NCI-H1092 treated with DMSO at 0.1 percent for 48 hours (cell line): ENCODE measurements around the gene SND1.

Source experiments
- DNase-seq: peaks from one replicate; lab custom pipeline; 2025; lab: John Stamatoyannopoulos, UW

SND1 gene

GRCh38 chr7:127651556-127652332, at the start of gene SND1:
SND1 (plus strand) TSS chr7:127652194; CDS start chr7:127652374, 180 bp downstream.
- DNase-seq = peak; percentile 100

GRCh38 chr7:127608446-127608845, 43.5 kb upstream of the SND1 start:
- DNase-seq = no peak

- no peak for DNase-seq
Observed at GRCh38 chr7:127609297-127609696, 42.7 kb upstream of the SND1 start.

GRCh38 chr7:127612263-127612662, 39.7 kb upstream of the SND1 start:
- no peak for DNase-seq

- no peak for DNase-seq
Observed at GRCh38 chr7:127616724-127617123, 35.3 kb upstream of the SND1 start.

- DNase-seq = no peak
Observed at GRCh38 chr7:127618042-127618441, 34.0 kb upstream of the SND1 start, which contains the start of gene PAX4. PAX4 (minus strand) TSS chr7:127618142; CDS start chr7:127615928, 2,214 bp downstream.

GRCh38 chr7:127618775-127619174, 33.2 kb upstream of the SND1 start:
- DNase-seq = no peak

- peak; percentile 10 for DNase-seq
Observed at GRCh38 chr7:127619681-127620405, 32.2 kb upstream of the SND1 start.

- DNase-seq = no peak
Observed at GRCh38 chr7:127620406-127621233, 31.4 kb upstream of the SND1 start.

- DNase-seq = no peak
Observed at GRCh38 chr7:127625331-127625730, 26.7 kb upstream of the SND1 start.

- no peak for DNase-seq
Observed at GRCh38 chr7:127628445-127628844, 23.5 kb upstream of the SND1 start.

- DNase-seq = peak; percentile 26
Observed at GRCh38 chr7:127629268-127629854, 22.6 kb upstream of the SND1 start.

GRCh38 chr7:127632276-127632910, 19.6 kb upstream of the SND1 start:
- no peak for DNase-seq

GRCh38 chr7:127635659-127636285, 16.2 kb upstream of the SND1 start:
- no peak for DNase-seq

GRCh38 chr7:127638197-127638596, 13.8 kb upstream of the SND1 start:
- no peak for DNase-seq

GRCh38 chr7:127644484-127644883, 7.5 kb upstream of the SND1 start:
- no peak for DNase-seq

GRCh38 chr7:127647636-127648035, 4.4 kb upstream of the SND1 start:
- DNase-seq = no peak

GRCh38 chr7:127648986-127649385, 3.0 kb upstream of the SND1 start:
- no peak for DNase-seq

GRCh38 chr7:127650847-127651555, 993 bp upstream of the SND1 start:
- peak; percentile 88 for DNase-seq
